GM12801 (cell line): ENCODE measurements around the gene PIGU.

ENCODE experiments used
- CTCF ChIP-seq: IDR thresholded peaks from one replicate; pipeline ENCODE4 v1.5.1; 2011; ENCODE audit warnings: control low read depth; ENCODE audit not compliant: insufficient read length; ENCODE audit errors: extremely low read depth

Gene PIGU

GRCh38 chr20:34532756-34533155 is 144.1 kb downstream of the PIGU start:
- no peak for TF ChIP-seq CTCF

GRCh38 chr20:34532320-34532719 is 144.6 kb downstream of the PIGU start:
- no peak for TF ChIP-seq CTCF

- no peak for TF ChIP-seq CTCF
Measured at GRCh38 chr20:34531608-34532265, 145.2 kb downstream of the PIGU start.

- TF ChIP-seq CTCF: no peak
Measured at GRCh38 chr20:34530342-34530741, 146.6 kb downstream of the PIGU start.

- TF ChIP-seq CTCF: no peak
Measured at GRCh38 chr20:34529742-34530141, 147.2 kb downstream of the PIGU start.

- TF ChIP-seq CTCF: no peak
Measured at GRCh38 chr20:34528921-34529297, 148.0 kb downstream of the PIGU start.

- no peak for TF ChIP-seq CTCF
Measured at GRCh38 chr20:34527016-34527415, 149.9 kb downstream of the PIGU start.
